RWPE2 (cell line): ENCODE measurements around the gene BAHCC1.

ENCODE experiments used
- ATAC-seq: fragments of 200-7000 bp; cut with Tn5 transposase; 3 replicates; pipeline ENCODE4 v1.9.1; 2021; ENCODE audit warnings: low read depth
- DNase-seq: peaks from one replicate; pipeline ENCODE4 v3.0.0-alpha.2; 2020; ENCODE audit warnings: low spot score
- H3K27ac ChIP-seq: fragments of 450-650 bp; 2 replicates; pipeline ENCODE4 v1.5.1; 2017; ENCODE audit warnings: mild to moderate bottlenecking; ENCODE audit not compliant: poor library complexity, severe bottlenecking
- H3K27me3 ChIP-seq: fragments of 250-450 bp; sonication (Bioruptor Pico); 2 replicates; pipeline ENCODE4 v1.5.1; 2021; ENCODE audit warnings: mild to moderate bottlenecking, moderate library complexity; ENCODE audit not compliant: insufficient read depth, poor library complexity, severe bottlenecking
- H3K36me3 ChIP-seq: fragments of 250-450 bp; sonication (Bioruptor Pico); 2 replicates; pipeline ENCODE4 v1.5.1; 2020; ENCODE audit warnings: low read depth, mild to moderate bottlenecking, moderate library complexity
- H3K4me1 ChIP-seq: fragments of 250-450 bp; sonication (Bioruptor Pico); 2 replicates; pipeline ENCODE4 v1.5.1; 2021; ENCODE audit warnings: mild to moderate bottlenecking, moderate library complexity; ENCODE audit not compliant: insufficient read depth, poor library complexity, severe bottlenecking
- H3K4me3 ChIP-seq: fragments of 250-450 bp; sonication (Bioruptor Pico); 2 replicates; pipeline ENCODE4 v1.5.1; 2021; ENCODE audit warnings: mild to moderate bottlenecking, moderate library complexity; ENCODE audit not compliant: severe bottlenecking
- H3K9me3 ChIP-seq: fragments of 250-450 bp; sonication (Bioruptor Pico); 2 replicates; pipeline ENCODE4 v1.5.1; 2021; ENCODE audit warnings: mild to moderate bottlenecking, moderate library complexity; ENCODE audit not compliant: severe bottlenecking
- TF ChIP-seq, protein P1 (sequence below): fragments of 450-650 bp; IDR thresholded peaks from one replicate; pipeline ENCODE4 v1.5.1; 2017; ENCODE audit warnings: mild to moderate bottlenecking, moderate library complexity; ENCODE audit not compliant: poor library complexity, severe bottlenecking

The BAHCC1 gene

DNA sequence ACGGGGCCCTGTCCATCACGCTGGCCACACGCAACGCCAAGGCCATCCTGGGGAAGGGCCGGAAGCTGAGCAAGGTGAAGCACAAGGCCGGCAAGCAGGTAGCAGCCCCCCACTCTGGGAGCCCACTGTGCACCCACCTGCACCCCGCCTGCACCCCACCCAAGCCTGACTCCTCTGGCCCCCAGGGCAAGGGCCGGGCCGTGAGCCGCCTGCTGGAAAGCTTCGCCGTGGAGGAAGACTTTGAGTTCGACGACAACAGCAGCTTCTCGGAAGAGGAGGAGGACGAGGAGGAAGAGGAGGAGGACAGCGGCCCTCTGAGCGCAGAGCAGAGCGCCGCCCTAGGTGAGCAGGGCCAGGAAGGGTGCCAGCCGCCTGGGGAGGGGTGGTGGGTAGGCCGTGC, 63.4 kb downstream of the BAHCC1 start:
- Histone ChIP-seq H3K27me3 (no peaks in the 10 kb centered on the region), H3K4me3 (no peak overlapping the region), H3K27ac (no peak overlapping the region), H3K9me3 (no peaks in the 10 kb centered on the region), H3K4me1 (no peaks in the 10 kb centered on the region), H3K36me3 (no peaks in the 10 kb centered on the region)
- no peak for ATAC-seq
- TF ChIP-seq, protein P1, sequence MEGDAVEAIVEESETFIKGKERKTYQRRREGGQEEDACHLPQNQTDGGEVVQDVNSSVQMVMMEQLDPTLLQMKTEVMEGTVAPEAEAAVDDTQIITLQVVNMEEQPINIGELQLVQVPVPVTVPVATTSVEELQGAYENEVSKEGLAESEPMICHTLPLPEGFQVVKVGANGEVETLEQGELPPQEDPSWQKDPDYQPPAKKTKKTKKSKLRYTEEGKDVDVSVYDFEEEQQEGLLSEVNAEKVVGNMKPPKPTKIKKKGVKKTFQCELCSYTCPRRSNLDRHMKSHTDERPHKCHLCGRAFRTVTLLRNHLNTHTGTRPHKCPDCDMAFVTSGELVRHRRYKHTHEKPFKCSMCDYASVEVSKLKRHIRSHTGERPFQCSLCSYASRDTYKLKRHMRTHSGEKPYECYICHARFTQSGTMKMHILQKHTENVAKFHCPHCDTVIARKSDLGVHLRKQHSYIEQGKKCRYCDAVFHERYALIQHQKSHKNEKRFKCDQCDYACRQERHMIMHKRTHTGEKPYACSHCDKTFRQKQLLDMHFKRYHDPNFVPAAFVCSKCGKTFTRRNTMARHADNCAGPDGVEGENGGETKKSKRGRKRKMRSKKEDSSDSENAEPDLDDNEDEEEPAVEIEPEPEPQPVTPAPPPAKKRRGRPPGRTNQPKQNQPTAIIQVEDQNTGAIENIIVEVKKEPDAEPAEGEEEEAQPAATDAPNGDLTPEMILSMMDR, result no peak
- no peak for DNase-seq

DNA sequence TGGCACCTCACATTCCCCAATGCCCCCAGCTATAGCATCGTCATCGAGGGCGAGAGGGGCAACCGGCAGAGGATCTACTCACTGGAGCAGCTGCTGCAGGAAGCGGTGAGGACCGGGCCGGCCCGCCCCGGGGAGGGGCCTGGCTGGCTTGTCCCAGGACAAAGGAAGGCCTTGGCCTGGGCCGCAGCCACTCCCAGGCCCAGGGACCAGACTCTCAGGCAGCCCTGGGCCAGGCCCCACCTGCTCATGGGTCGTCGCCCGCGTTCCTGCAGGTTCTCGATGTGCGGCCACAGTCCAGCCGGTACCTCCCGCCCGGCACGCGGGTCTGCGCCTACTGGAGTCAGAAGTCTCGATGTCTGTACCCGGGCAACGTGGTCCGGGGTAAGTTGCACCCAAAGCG, 64.0 kb downstream of the BAHCC1 start:
- TF ChIP-seq, protein P1, result no peak

DNA sequence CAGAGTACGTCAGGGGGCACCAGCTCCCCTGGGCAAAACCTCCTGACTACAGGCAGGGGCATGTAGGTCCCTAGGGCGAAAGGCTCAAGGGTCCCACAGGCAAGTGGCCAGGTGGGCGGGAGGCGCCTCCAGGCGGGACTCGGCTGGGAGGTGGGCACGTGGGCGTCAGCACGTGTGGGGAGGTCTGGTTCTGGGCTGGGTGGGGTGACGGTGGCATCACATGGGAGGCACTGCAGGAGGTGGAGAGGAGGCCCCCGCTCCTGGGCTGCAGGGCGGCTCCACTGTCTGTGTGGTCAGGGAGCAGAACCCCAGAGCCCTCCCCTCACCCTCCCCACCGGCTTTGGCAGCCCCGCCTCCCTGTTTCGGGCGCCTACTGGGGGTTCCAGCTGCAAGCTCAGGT, 64.6 kb downstream of the BAHCC1 start:
- H3K27ac ChIP-seq, result no peak overlapping the region
- TF ChIP-seq, protein P1, result no peak
- DNase-seq (no peak), ATAC-seq (no peak)
- H3K27me3 ChIP-seq, result no peaks in the 10 kb centered on the region
- no peaks in the 10 kb centered on the region for H3K36me3 ChIP-seq
- H3K4me1 ChIP-seq, result no peaks in the 10 kb centered on the region
- H3K9me3 ChIP-seq, result no peaks in the 10 kb centered on the region
- H3K4me3 ChIP-seq, result no peak overlapping the region

More for the DNA sequence above, 64.0 kb downstream of the BAHCC1 start:
- no peaks in the 10 kb centered on the region for H3K9me3 ChIP-seq
- ATAC-seq (no peak), DNase-seq (no peak)
- H3K27ac ChIP-seq, result no peak overlapping the region
- H3K27me3 ChIP-seq, result no peaks in the 10 kb centered on the region
- H3K4me3 ChIP-seq, result no peak overlapping the region
- H3K4me1 ChIP-seq, result no peaks in the 10 kb centered on the region
- no peaks in the 10 kb centered on the region for H3K36me3 ChIP-seq

DNA sequence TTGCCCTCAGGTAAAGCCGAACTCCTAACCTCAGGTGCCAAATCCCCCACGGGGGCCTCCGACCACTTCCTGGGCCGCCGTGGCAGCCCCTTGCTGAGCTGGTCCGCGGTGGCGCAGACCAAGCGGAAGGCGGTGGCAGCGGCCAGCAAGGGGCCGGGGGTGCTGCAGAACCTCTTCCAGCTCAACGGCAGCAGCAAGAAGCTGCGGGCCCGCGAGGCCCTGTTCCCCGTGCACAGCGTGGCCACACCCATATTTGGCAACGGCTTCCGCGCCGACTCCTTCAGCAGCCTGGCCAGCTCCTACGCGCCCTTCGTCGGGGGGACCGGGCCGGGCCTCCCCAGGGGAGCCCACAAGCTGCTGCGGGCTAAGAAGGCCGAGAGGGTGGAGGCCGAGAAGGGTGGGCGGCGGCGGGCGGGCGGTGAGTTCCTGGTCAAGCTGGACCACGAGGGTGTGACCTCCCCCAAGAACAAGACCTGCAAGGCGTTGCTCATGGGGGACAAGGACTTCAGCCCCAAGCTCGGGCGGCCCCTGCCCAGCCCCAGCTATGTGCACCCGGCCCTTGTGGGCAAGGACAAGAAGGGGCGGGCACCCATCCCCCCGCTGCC, 65.7 kb downstream of the BAHCC1 start:
- H3K27ac ChIP-seq, result no peak overlapping the region
- DNase-seq, result no peak
- H3K4me1 ChIP-seq, result no peaks in the 10 kb centered on the region
- no peaks in the 10 kb centered on the region for H3K36me3 ChIP-seq
- no peak overlapping the region for H3K4me3 ChIP-seq
- no peak for ATAC-seq
- H3K27me3 ChIP-seq, result no peaks in the 10 kb centered on the region
- TF ChIP-seq, protein P1, result no peak
- no peaks in the 10 kb centered on the region for H3K9me3 ChIP-seq
